Sciatic nerve (tissue), 2 donors: ENCODE measurements around the gene SMPD2. TPM values are rescaled to one million over a fixed set of nuclear protein-coding genes. Genes with fewer than 3 reads are reported as not detected.
A peak's percentile ranks its signal among the peaks of the same experiment; 100 is the strongest.

Experiments used
- ATAC-seq: fragments of 200-7000 bp; cut with Tn5 transposase; one replicate; pipeline ENCODE4 v1.9.1; 2020; ENCODE audit warnings: mild to moderate bottlenecking, moderate library complexity
- DNase-seq: peaks from one replicate; pipeline ENCODE4 v3.0.0-alpha.2; 2020; ENCODE audit warnings: low spot score
- intact Hi-C: fragments of 100-400 bp; cut with DNase I; formaldehyde crosslinking; loops from one replicate; pipeline ENCODE4 v1.14.2; 2022
- total RNA-seq: library from RNA; stranded (reverse); fragmentation: NEBNext Ultra II Directional; extraction: Animal tissue kit (Norgen Biotek cat#: 25700); gene quantifications from one replicate; pipeline ENCODE4 v1.2.1, GENCODE V29; 2021
- donor health status: DM: no; HTN: no; CAD: no.
- donor health status: DM: no; HTN: no; CAD: no.

The SMPD2 gene
- 11.7 TPM for total RNA-seq

- peak; percentile 89 for ATAC-seq
- intact Hi-C loops: no loop called here
- DNase-seq: peak; percentile 92
Measured at GRCh38 chr6:109440331-109441068, at the start of gene SMPD2, which contains the start of gene PPIL6. Gene SMPD2, plus strand, starts transcription at chr6:109440724. Its CDS starts 398 bp downstream, at chr6:109441122. Gene PPIL6, minus strand, starts transcription at chr6:109440628. Its CDS starts 38 bp downstream, at chr6:109440590.

DNA sequence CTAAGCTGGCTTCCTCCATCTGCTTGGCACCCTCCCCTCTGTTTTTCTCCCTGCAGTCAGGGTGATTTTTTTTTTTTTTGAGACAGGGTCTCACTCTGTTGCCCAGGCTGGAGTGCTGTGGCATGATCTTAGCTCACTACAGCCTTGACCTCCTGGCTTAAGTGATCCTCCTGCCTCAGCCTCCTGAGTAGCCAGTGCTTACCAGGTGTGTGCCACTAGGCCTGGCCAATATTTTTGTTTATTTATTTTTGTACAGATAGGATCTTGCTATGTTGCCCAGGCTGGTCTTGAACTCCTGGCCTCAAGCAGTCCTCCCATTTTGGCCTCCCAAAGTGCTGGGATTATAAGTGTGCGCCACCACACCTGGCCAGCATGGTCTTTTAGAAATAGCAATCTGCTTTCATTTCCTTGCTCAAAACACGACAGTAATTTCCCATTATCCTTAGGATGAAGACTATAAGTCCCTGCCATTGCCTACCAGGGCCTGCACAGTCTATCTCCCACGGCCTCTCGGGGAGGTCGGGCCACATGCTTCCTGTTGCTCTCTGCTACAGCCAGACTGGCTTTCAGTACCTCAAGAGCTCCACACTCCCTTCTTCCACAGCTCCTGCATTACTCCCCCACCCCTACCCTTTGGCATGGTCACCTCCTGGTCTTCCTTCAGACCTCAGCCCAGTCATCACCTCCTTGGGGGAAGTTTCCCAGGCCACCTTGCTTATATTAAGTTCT is 47.2 kb upstream of the SMPD2 start:
- ATAC-seq: no peak
- intact Hi-C loops: no loop called here

GRCh38 chr6:109393886-109394281 is 46.6 kb upstream of the SMPD2 start:
- ATAC-seq: no peak
- intact Hi-C loops: no loop called here
- no peak for DNase-seq

More for the DNA sequence above, 47.2 kb upstream of the SMPD2 start:
- no peak for DNase-seq

- intact Hi-C loops: no loop called here
- DNase-seq: no peak
- no peak for ATAC-seq
Measured at GRCh38 chr6:109396046-109396718, 44.3 kb upstream of the SMPD2 start.

GRCh38 chr6:109397020-109397419 is 43.5 kb upstream of the SMPD2 start:
- DNase-seq: no peak
- intact Hi-C loops: no loop called here
- peak; percentile 79 for ATAC-seq

DNA sequence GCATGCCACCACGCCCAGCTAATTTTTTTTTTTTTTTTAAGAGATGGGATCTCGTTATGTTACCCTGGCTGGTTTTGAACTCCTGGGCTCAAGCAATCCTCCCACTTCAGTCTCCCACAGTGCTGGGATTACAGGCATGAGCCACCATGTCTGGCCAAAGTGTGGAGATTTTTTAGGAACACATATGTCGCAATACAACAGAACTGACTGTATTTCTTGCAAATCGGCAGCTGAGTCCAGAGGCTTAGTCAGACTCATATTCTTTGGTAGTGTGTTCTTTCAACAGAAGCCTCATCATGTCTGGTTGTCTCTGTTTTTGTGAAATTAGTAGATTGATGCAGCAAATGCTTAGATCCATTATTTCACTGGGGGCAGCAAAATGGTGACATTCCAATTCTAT is 34.3 kb upstream of the SMPD2 start:
- intact Hi-C loops: no loop called here
- ATAC-seq (no peak), DNase-seq (no peak)

- intact Hi-C loops: no loop called here
- ATAC-seq (no peak), DNase-seq (no peak)
Measured at GRCh38 chr6:109411034-109411433, 29.5 kb upstream of the SMPD2 start.

- DNase-seq (no peak), ATAC-seq (no peak)
- intact Hi-C loops: no loop called here
Measured at GRCh38 chr6:109417646-109418045, 22.9 kb upstream of the SMPD2 start.

DNA sequence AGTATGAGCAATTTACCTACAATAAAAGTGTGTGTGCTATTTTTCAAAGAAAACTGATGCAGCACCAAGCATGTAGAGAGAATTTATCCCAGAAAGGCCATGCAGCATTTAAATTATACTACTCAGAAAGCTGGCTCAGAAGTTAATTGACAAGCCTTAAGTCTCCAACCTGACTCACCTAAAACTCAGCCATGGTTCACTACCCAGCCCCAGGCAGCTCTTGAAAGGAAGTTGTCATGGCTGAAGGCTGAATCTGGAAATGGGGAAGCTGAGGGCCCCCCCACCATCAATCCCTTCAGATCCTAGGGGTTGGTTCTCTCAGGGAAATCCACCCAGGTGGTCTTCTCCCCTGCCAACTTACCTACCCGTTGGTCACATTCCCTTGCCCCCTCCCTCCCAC is 19.8 kb upstream of the SMPD2 start:
- no peak for DNase-seq
- ATAC-seq: no peak
- intact Hi-C loops: no loop called here

- intact Hi-C loops: no loop called here
- no peak for ATAC-seq
- no peak for DNase-seq
Measured at GRCh38 chr6:109421184-109421583, 19.3 kb upstream of the SMPD2 start.

DNA sequence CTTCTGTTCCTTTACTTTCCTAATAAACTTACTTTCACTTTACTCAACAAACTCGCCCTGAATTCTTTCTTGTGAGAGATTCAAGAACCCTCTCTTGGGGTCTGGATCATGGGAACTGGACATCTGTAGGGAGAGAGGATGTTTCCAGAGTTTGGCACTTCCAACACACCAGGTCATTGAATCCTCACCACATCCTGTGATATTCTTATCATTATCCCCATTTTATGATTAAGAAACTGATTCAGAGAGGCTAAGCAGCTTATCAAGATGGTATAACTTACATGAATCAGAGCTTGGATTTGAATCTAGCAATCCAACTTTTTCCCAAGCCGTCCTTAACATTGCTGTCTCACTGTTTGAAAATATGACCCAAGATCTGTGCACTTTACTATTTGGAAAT is 15.6 kb upstream of the SMPD2 start:
- ATAC-seq (no peak), DNase-seq (no peak)
- intact Hi-C loops: no loop called here

DNA sequence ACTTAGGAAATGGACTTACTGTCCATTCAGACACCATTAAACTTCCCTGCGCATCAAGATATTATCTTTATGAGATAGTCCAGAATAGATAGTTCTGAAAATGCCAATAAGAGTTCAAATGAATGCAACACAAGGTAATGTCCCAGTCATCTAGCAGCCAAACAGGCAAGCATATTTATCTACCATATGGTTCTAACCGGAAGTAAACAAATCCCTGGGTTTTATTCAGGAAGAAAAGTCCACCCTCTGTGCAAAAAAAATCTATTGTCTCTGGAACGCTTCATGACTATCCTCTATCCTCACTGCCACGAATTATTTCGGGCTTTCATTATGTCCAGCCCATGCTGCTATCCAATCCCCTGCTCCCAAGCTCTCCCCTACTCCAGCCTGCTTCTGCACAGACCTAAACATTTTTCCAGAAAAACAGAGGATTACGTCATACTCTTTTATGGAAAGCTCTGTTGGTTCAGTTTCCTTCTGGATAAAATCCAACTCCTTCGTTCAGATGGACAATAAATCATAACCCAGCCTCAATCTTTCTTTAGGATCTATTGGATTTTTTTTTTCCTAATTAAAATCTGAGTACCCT is 11.5 kb upstream of the SMPD2 start:
- ATAC-seq (peak; percentile 45), DNase-seq (no peak)
- intact Hi-C loops: no loop called here

DNA sequence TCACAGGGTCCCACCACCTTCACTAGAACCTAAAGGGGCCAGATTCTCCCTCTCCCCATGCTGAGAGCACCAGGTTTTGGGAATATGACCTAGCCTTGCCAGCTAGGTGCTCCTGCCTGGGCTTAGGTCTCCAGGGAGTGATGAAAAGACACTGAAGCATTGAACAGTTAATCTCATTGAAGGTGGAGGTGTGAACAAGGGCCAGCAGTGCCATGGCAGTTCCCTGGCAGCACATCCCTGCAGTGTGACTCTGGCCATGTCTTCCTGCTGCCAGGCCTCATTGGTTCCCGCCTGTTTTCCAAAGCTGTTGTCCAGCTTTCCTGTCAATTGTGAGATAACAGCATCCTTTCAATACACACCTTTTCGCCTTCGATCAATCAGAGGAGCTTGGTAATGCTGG is 11.0 kb upstream of the SMPD2 start:
- intact Hi-C loops: no loop called here
- DNase-seq: no peak
- no peak for ATAC-seq

DNA sequence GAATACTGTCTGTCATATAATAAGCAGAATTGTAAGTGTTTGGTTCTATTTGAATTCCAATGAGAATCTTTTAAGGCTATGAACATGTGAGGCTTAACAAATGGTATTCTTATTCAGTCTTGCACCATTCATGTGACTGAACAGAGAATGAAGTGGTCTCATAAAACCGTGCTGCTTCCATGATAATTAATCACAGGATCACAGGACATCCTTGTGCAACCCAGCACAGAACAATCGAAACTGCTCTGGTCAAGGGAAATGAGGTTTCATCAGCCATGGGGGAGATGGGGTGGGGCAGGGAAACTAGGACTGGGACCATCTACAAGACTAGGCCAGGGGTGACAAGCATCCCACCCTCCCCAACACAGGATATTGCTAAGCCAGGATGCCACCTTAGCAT is 6.1 kb upstream of the SMPD2 start:
- intact Hi-C loops: no loop called here
- no peak for ATAC-seq

GRCh38 chr6:109436041-109436440 is 4.5 kb upstream of the SMPD2 start:
- intact Hi-C loops: no loop called here
- ATAC-seq (no peak), DNase-seq (no peak)

More for the DNA sequence above, 6.1 kb upstream of the SMPD2 start:
- DNase-seq: no peak

DNA sequence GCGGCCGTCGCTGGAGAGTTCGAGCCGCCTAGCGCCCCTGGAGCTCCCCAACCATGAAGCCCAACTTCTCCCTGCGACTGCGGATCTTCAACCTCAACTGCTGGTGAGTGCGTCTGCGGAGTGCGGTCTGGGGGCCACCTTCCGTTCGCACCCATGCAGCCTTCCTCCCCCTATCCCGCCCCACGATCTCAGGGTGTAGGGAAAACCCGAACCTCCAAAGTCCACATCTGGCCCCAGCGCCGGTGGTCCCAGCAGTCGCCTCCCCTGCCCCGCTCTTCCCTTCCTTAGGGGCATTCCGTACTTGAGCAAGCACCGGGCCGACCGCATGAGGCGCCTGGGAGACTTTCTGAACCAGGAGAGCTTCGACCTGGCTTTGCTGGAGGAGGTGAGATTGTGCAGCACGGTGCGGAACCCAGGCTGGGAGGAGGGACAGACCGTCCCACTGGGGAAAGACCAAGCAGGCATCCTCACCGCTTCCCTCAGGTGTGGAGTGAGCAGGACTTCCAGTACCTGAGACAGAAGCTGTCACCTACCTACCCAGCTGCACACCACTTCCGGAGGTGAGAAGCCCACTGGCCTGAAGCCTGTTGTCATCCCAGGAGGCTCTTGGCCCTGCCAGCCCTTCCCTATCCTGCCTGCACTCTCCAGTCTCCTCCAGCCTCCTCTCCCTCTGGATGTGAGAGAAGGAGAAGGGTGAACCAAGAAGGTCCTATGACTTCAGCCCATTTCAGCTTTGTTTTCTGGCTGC is 719 bp downstream of the SMPD2 start:
- ATAC-seq (peak; percentile 54), DNase-seq (no peak)
- intact Hi-C loops: no loop called here

GRCh38 chr6:109442393-109442924 is 1.9 kb downstream of the SMPD2 start:
- DNase-seq: no peak
- intact Hi-C loops: no loop called here
- no peak for ATAC-seq

- ATAC-seq: no peak
- no peak for DNase-seq
- intact Hi-C loops: no loop called here
Measured at GRCh38 chr6:109443425-109443950, 3.0 kb downstream of the SMPD2 start.
